PC-9 (cell line): ENCODE results near the gene ATG4B. TPM values are rescaled to one million over a fixed set of nuclear protein-coding genes. Genes with fewer than 3 reads are reported as not detected.

Experiments used
- BruUV-seq: library from RNA; stranded (reverse); fragments of 400-500 nt; replicated peaks from 2 replicates; lab custom pipeline; 2021; lab: Mats Ljungman, UMichigan
- CTCF ChIA-PET: fragments of 300-600 bp; sonication (Branson Sonifier 250); formaldehyde crosslinking; loops from one replicate; lab custom pipeline; 2022; ENCODE audit warnings: antibody characterized with exemption; lab: Charles Lee
- POLR2A ChIA-PET: fragments of 300-600 bp; sonication (Branson Sonifier 250); formaldehyde crosslinking; loops from one replicate; lab custom pipeline; 2022; ENCODE audit warnings: antibody characterized with exemption; ENCODE audit not compliant: unreplicated experiment; lab: Charles Lee
- DNase-seq, 2 experiments: peaks; one replicate each; pipeline versions ENCODE4 v3.0.0 to v3.0.0-alpha.2; 2015 to 2022; ENCODE audit warnings: mixed read lengths in 1 of 2
- H2AFZ ChIP-seq: fragments of 200-600 bp; sonication (generic); 2 replicates; pipeline ENCODE4 v1.8.1; 2017; ENCODE audit warnings: antibody characterized with exemption
- H3F3A ChIP-seq: fragments of 200-600 bp; sonication (generic); 2 replicates; pipeline ENCODE4 v1.8.1; 2017; ENCODE audit warnings: antibody characterized with exemption, mild to moderate bottlenecking, low read depth; ENCODE audit not compliant: insufficient read depth
- H3K27ac ChIP-seq: fragments of 200-600 bp; sonication (generic); 2 replicates; pipeline ENCODE4 v1.6.1; 2016; ENCODE audit warnings: mixed run types
- H3K27me3 ChIP-seq: fragments of 200-600 bp; sonication (generic); 2 replicates; pipeline ENCODE4 v1.6.1; 2016; ENCODE audit warnings: low read depth, mixed run types; ENCODE audit not compliant: insufficient read depth
- H3K36me3 ChIP-seq: fragments of 200-600 bp; sonication (generic); 2 replicates; pipeline ENCODE4 v1.6.1; 2016; ENCODE audit warnings: low read depth, mixed run types
- H3K4me1 ChIP-seq: fragments of 200-600 bp; sonication (generic); replicated peaks from 2 replicates; pipeline ENCODE4 v1.6.1; 2016; ENCODE audit warnings: mixed run types; ENCODE audit not compliant: insufficient read depth
- H3K4me2 ChIP-seq: fragments of 200-600 bp; sonication (generic); 2 replicates; pipeline ENCODE4 v1.6.1; 2017; ENCODE audit warnings: mixed run types
- H3K4me3 ChIP-seq: fragments of 200-600 bp; sonication (generic); 2 replicates; pipeline ENCODE4 v1.6.1; 2016; ENCODE audit warnings: mixed run types
- H3K79me2 ChIP-seq: fragments of 200-600 bp; sonication (generic); 2 replicates; pipeline ENCODE4 v1.6.1; 2017; ENCODE audit warnings: low read depth, mixed run types
- H3K9me2 ChIP-seq: fragments of 200-600 bp; sonication (generic); 2 replicates; pipeline ENCODE4 v1.8.1; 2017; ENCODE audit warnings: mild to moderate bottlenecking; ENCODE audit not compliant: insufficient read depth
- H3K9me3 ChIP-seq: fragments of 200-600 bp; sonication (generic); 2 replicates; pipeline ENCODE4 v1.8.1; 2016; ENCODE audit warnings: low read depth; ENCODE audit not compliant: insufficient read depth
- H4K20me1 ChIP-seq: fragments of 200-600 bp; sonication (generic); 2 replicates; pipeline ENCODE4 v1.8.1; 2017; ENCODE audit not compliant: insufficient read depth
- EZH2 ChIP-seq: fragments of 200-600 bp; sonication (generic); IDR thresholded peaks from 2 replicates; pipeline ENCODE4 v1.8.0; 2017; ENCODE audit warnings: antibody characterized with exemption, low read depth
- intact Hi-C: fragments of 100-400 bp; cut with micrococcal nuclease; formaldehyde crosslinking; loops from one replicate; pipeline ENCODE4 v1.10.0; 2022; ENCODE audit not compliant: unreplicated experiment
- total RNA-seq: library from RNA; stranded (reverse); gene quantifications from 2 replicates; pipeline ENCODE4 v1.2.3, GENCODE V29; 2021
- TF ChIP-seq, protein P1 (sequence below): fragments of 200-600 bp; sonication (generic); conservative IDR thresholded peaks from 2 replicates; pipeline ENCODE4 v1.6.1; 2017; ENCODE audit warnings: mixed run types, antibody characterized with exemption, mild to moderate bottlenecking, moderate library complexity

ATG4B gene
- total RNA-seq, 1 experiment from 2014 or later: 162 TPM

DNA sequence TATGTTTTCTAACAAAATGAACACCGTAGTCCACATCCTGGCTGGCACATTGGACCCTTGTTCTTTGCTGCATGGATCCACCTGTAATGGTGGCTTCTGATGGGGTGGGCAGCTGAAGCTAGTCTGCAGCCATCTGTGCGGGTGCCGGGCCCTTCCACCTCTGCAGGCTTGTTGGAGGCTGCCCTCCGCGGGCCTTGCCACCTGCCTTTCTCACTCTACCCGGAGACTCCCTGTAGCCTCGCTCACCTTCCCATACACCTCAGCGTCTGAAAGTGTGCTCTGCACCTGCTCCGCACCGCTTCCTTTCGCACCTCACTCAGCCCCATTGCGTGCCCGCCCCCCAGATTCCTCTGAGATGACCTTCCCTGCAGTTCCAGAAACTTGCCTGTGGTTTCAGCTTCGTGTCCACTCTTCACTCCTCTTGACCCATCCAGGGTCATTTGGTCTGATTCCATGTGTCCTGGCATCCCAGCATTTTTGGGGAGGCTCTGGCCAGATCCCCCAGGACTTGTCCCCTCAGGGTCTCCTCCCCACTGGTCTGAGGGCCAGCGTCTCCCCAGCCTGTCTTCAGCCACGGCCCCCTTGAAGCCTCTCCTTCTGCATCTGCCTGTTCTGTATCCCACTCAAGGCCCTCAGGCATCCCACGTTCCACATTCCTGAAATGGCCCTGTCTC lies 18.2 kb downstream of the ATG4B start:
- H3K9me2 ChIP-seq: no peaks in the 10 kb centered on the region
- no TSS peak for BruUV-seq
- ChIA-PET POLR2A (no interaction called here), CTCF (no interaction called here)
- H3K79me2 ChIP-seq: no peaks in the 10 kb centered on the region
- H3K4me1 ChIP-seq: no peaks in the 10 kb centered on the region
- no peak overlapping the region for H2AFZ ChIP-seq
- no peak overlapping the region for H3K4me2 ChIP-seq
- DNase-seq: no peak
- no peaks in the 10 kb centered on the region for H3K9me3 ChIP-seq
- TF ChIP-seq, protein P1, sequence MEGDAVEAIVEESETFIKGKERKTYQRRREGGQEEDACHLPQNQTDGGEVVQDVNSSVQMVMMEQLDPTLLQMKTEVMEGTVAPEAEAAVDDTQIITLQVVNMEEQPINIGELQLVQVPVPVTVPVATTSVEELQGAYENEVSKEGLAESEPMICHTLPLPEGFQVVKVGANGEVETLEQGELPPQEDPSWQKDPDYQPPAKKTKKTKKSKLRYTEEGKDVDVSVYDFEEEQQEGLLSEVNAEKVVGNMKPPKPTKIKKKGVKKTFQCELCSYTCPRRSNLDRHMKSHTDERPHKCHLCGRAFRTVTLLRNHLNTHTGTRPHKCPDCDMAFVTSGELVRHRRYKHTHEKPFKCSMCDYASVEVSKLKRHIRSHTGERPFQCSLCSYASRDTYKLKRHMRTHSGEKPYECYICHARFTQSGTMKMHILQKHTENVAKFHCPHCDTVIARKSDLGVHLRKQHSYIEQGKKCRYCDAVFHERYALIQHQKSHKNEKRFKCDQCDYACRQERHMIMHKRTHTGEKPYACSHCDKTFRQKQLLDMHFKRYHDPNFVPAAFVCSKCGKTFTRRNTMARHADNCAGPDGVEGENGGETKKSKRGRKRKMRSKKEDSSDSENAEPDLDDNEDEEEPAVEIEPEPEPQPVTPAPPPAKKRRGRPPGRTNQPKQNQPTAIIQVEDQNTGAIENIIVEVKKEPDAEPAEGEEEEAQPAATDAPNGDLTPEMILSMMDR: no peak
- TF ChIP-seq EZH2: no peak
- H3F3A ChIP-seq: peaks cover 8% of the 10 kb centered on the region; the same call in 1 of the 2 replicates
- intact Hi-C loops: no loop called here
- H3K27ac ChIP-seq: no peak overlapping the region
- no peaks in the 10 kb centered on the region for H3K27me3 ChIP-seq
- no peak overlapping the region for H3K4me3 ChIP-seq
- peaks cover 30% of the 10 kb centered on the region for H4K20me1 ChIP-seq
- peaks cover 23% of the 10 kb centered on the region; the same call in 1 of the 2 replicates for H3K36me3 ChIP-seq

DNA sequence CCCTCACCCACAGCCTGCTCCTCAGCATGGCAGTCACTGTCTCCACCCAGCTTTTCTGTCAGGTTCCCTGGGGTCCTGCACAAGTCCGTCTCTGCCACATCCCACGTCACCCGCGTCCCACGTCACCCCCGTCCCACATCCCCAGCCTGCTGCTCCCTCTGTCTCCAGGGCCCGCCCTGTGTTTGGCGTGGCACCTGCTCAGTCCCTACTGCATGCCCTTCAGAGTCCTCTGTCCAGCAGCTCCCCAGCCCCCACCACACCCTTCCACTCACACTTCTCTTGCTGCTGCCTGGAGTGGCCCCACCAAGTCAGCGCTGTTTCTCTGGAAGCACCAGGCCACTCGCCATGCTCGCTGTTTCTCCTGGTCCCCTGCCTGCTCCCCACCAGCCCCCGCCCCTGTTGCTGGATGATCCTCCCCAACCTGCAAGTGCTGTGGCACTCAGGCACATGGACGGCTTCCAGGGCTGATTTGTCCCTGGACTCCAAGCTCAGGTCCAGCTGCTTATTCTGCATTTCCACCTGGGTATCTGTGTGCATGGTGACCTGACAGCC lies 18.8 kb downstream of the ATG4B start:
- Histone ChIP-seq H3K27me3 (no peaks in the 10 kb centered on the region), H3K4me3 (no peak overlapping the region), H3K9me3 (no peaks in the 10 kb centered on the region), H3F3A (peaks cover 5% of the 10 kb centered on the region; the same call in 1 of the 2 replicates), H3K27ac (no peak overlapping the region), H2AFZ (no peak overlapping the region), H4K20me1 (peaks cover 28% of the 10 kb centered on the region), H3K4me2 (no peak overlapping the region), H3K9me2 (no peaks in the 10 kb centered on the region), H3K79me2 (no peaks in the 10 kb centered on the region), H3K36me3 (peaks cover 21% of the 10 kb centered on the region; the same call in 1 of the 2 replicates), H3K4me1 (no peaks in the 10 kb centered on the region)
- DNase-seq: no peak
- intact Hi-C loops: no loop called here
- BruUV-seq: no TSS peak
- TF ChIP-seq, protein P1: no peak
- no peak for TF ChIP-seq EZH2
- ChIA-PET CTCF (no interaction called here), POLR2A (no interaction called here)

DNA sequence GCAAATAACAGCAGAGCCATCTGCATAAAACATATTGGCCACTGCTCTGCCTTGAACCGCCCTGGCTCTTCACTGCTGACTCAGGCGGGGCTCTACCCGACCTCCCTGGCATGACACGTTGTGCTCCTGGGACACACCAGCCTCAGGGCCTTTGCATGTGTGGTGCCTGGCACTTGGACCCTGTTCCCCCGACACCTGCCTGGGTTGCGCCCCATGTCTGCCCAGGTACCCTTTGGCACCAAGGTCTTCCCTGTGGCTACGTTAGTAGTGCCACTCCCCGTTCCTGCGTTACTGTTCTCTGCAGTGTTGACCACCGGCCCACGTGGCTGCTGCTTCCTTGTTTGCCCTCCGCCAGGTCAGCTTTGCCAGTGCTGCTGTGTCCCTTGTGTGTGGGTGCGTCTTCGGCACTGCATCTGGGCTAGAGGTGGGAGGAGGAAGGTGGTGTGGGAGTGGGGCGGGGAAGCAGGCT lies 20.3 kb downstream of the ATG4B start:
- no peaks in the 10 kb centered on the region for H3K4me1 ChIP-seq
- POLR2A ChIA-PET: no interaction called here
- no peak for DNase-seq
- no TSS peak for BruUV-seq
- H3K4me2 ChIP-seq: no peak overlapping the region
- TF ChIP-seq, protein P1: no peak
- no peak for TF ChIP-seq EZH2
- H3K27ac ChIP-seq: no peak overlapping the region
- peaks cover 5% of the 10 kb centered on the region; the same call in 1 of the 2 replicates for H3F3A ChIP-seq
- H3K79me2 ChIP-seq: no peaks in the 10 kb centered on the region
- no peaks in the 10 kb centered on the region for H3K9me2 ChIP-seq
- intact Hi-C loops: loop anchor here (2.0 kb wide), 1 partner anchor 807 kb away; no protein-coding TSS in a partner anchor
- no peaks in the 10 kb centered on the region for H3K27me3 ChIP-seq
- peaks cover 24% of the 10 kb centered on the region for H4K20me1 ChIP-seq
- no peak overlapping the region for H2AFZ ChIP-seq
- H3K4me3 ChIP-seq: no peak overlapping the region
- CTCF ChIA-PET: no interaction called here
- H3K36me3 ChIP-seq: peaks cover 11% of the 10 kb centered on the region; the same call in 1 of the 2 replicates
- H3K9me3 ChIP-seq: no peaks in the 10 kb centered on the region
